ENCODE results near the gene AGRN.
"Not testable (repeated sequence)": the region's sequence is repeated elsewhere in the genome, so short reads cannot be mapped to it uniquely, and the experiment has no call there.

The AGRN gene

GRCh38 chr1:1075148-1075935, 55.4 kb downstream of the AGRN start:
- ChIA-PET CTCF (interaction anchor here (0.6 to 0.9 kb wide), 2 partner anchors 36 to 74 kb away, joined by 3 read pairs; no protein-coding TSS in a partner anchor), POLR2A (no interaction called here)
- peaks cover 0 to 15% (median 12%) of the 10 kb centered on the region in 4 experiments for H3K4me1 ChIP-seq (ENCODE audit: control extremely low read depth in 1 of 4, control insufficient read depth in 4 of 4, insufficient read depth in 4 of 4, low read length in 3 of 4)
- 69% methylated on average over 12 of the region's 21 CpGs for WGBS (ENCODE audit: insufficient coverage)
- peaks cover 0 to 19% (median 0%) of the 10 kb centered on the region in 5 experiments for H3K27me3 ChIP-seq (replicated peaks in 2 of 5; ENCODE audit: control insufficient read depth in 4 of 5, insufficient read depth in 5 of 5, low read length in 4 of 5)
- H3K9me3 ChIP-seq (ENCODE audit: control extremely low read depth in 1 of 5, control insufficient read depth in 4 of 5, insufficient read depth in 2 of 5, low read depth in 1 of 5, low read length in 4 of 5) = no peaks in the 10 kb centered on the region
- H3K36me3 ChIP-seq (ENCODE audit: control insufficient read depth in 4 of 4, insufficient read depth in 4 of 4, low read length in 3 of 4) = no peaks in the 10 kb centered on the region
- DNase-seq = no peak
- no peak overlapping the region for H3K27ac ChIP-seq (ENCODE audit: insufficient read depth in 1 of 2, low read depth in 1 of 2, low read length in 2 of 2, poor library complexity in 1 of 2, severe bottlenecking in 2 of 2)
- H3K4me3 ChIP-seq (ENCODE audit: control insufficient read depth in 1 of 7, extremely low read depth in 1 of 7, insufficient read depth in 4 of 7, low read depth in 2 of 7, low read length in 6 of 7) = no peak overlapping the region

- H3K4me3 ChIP-seq (ENCODE audit: control insufficient read depth in 1 of 7, extremely low read depth in 1 of 7, insufficient read depth in 4 of 7, low read depth in 2 of 7, low read length in 6 of 7); DNase-seq; CTCF ChIA-PET; POLR2A ChIA-PET; H3K9me3 ChIP-seq (ENCODE audit: control extremely low read depth in 1 of 5, control insufficient read depth in 4 of 5, insufficient read depth in 2 of 5, low read depth in 1 of 5, low read length in 4 of 5); H3K27ac ChIP-seq (ENCODE audit: insufficient read depth in 1 of 2, low read depth in 1 of 2, low read length in 2 of 2, poor library complexity in 1 of 2, severe bottlenecking in 2 of 2); H3K36me3 ChIP-seq (ENCODE audit: control insufficient read depth in 4 of 4, insufficient read depth in 4 of 4, low read length in 3 of 4): not testable (repeated sequence)
- no CpG with 5 or more reads among the region's 21 CpGs for WGBS (ENCODE audit: insufficient coverage)
- peaks cover 0 to 13% (median 12%) of the 10 kb centered on the region in 4 experiments for H3K4me1 ChIP-seq (ENCODE audit: control extremely low read depth in 1 of 4, control insufficient read depth in 4 of 4, insufficient read depth in 4 of 4, low read length in 3 of 4)
- peaks cover 0 to 20% (median 0%) of the 10 kb centered on the region in 5 experiments for H3K27me3 ChIP-seq (replicated peaks in 2 of 5; ENCODE audit: control insufficient read depth in 4 of 5, insufficient read depth in 5 of 5, low read length in 4 of 5)
Observed at GRCh38 chr1:1077396-1077795, 57.5 kb downstream of the AGRN start.

- Histone ChIP-seq H3K4me1 (ENCODE audit: control extremely low read depth in 1 of 4, control insufficient read depth in 4 of 4, insufficient read depth in 4 of 4, low read length in 3 of 4) (peaks cover 0 to 13% (median 12%) of the 10 kb centered on the region in 4 experiments), H3K4me3 (ENCODE audit: control insufficient read depth in 1 of 7, extremely low read depth in 1 of 7, insufficient read depth in 4 of 7, low read depth in 2 of 7, low read length in 6 of 7) (peak overlapping the region in 3 of 7 experiments; percentile 40 to 57 (median 53)), H3K36me3 (ENCODE audit: control insufficient read depth in 4 of 4, insufficient read depth in 4 of 4, low read length in 3 of 4) (peaks cover 0 to 2% (median under 1%) of the 10 kb centered on the region in 4 experiments), H3K27ac (ENCODE audit: insufficient read depth in 1 of 2, low read depth in 1 of 2, low read length in 2 of 2, poor library complexity in 1 of 2, severe bottlenecking in 2 of 2) (no peak overlapping the region), H3K27me3 (replicated peaks in 2 of 5; ENCODE audit: control insufficient read depth in 4 of 5, insufficient read depth in 5 of 5, low read length in 4 of 5) (peaks cover 0 to 20% (median 0%) of the 10 kb centered on the region in 5 experiments), H3K9me3 (ENCODE audit: control extremely low read depth in 1 of 5, control insufficient read depth in 4 of 5, insufficient read depth in 2 of 5, low read depth in 1 of 5, low read length in 4 of 5) (no peaks in the 10 kb centered on the region)
- ChIA-PET CTCF (no interaction called here), POLR2A (no interaction called here)
- WGBS (ENCODE audit: insufficient coverage) = 1% methylated on average over 21 of the region's 38 CpGs
- DNase-seq = peak; percentile 45 to 78 (median 70)
Observed at GRCh38 chr1:1079408-1080121, 59.6 kb downstream of the AGRN start.

GRCh38 chr1:1080122-1080757, 60.3 kb downstream of the AGRN start:
- H3K27ac ChIP-seq (ENCODE audit: insufficient read depth in 1 of 2, low read depth in 1 of 2, low read length in 2 of 2, poor library complexity in 1 of 2, severe bottlenecking in 2 of 2) = no peak overlapping the region

GRCh38 chr1:1080951-1081310, 61.0 kb downstream of the AGRN start:
- DNase-seq = no peak
- CTCF ChIA-PET = no interaction called here
- Histone ChIP-seq H3K27ac (ENCODE audit: insufficient read depth in 1 of 2, low read depth in 1 of 2, low read length in 2 of 2, poor library complexity in 1 of 2, severe bottlenecking in 2 of 2) (no peak overlapping the region), H3K36me3 (ENCODE audit: control insufficient read depth in 4 of 4, insufficient read depth in 4 of 4, low read length in 3 of 4) (peaks cover 0 to 2% (median under 1%) of the 10 kb centered on the region in 4 experiments), H3K4me1 (ENCODE audit: control extremely low read depth in 1 of 4, control insufficient read depth in 4 of 4, insufficient read depth in 4 of 4, low read length in 3 of 4) (peaks cover 0 to 13% (median 12%) of the 10 kb centered on the region in 4 experiments), H3K4me3 (ENCODE audit: control insufficient read depth in 1 of 7, extremely low read depth in 1 of 7, insufficient read depth in 4 of 7, low read depth in 2 of 7, low read length in 6 of 7) (no peak overlapping the region), H3K27me3 (replicated peaks in 2 of 5; ENCODE audit: control insufficient read depth in 4 of 5, insufficient read depth in 5 of 5, low read length in 4 of 5) (peaks cover 0 to 15% (median 0%) of the 10 kb centered on the region in 5 experiments), H3K9me3 (ENCODE audit: control extremely low read depth in 1 of 5, control insufficient read depth in 4 of 5, insufficient read depth in 2 of 5, low read depth in 1 of 5, low read length in 4 of 5) (no peaks in the 10 kb centered on the region)
- POLR2A ChIA-PET = no interaction called here
- WGBS (ENCODE audit: insufficient coverage) = 88% methylated on average over 2 of the region's 9 CpGs

More at GRCh38 chr1:1080122-1080757, 60.3 kb downstream of the AGRN start:
- 9% methylated on average over 8 of the region's 23 CpGs for WGBS (ENCODE audit: insufficient coverage)
- ChIA-PET POLR2A (no interaction called here), CTCF (no interaction called here)
- peaks cover 0 to 15% (median 0%) of the 10 kb centered on the region in 5 experiments for H3K27me3 ChIP-seq (replicated peaks in 2 of 5; ENCODE audit: control insufficient read depth in 4 of 5, insufficient read depth in 5 of 5, low read length in 4 of 5)
- peak in 2 of 3 donors; percentile 32 to 41 for DNase-seq
- H3K9me3 ChIP-seq (ENCODE audit: control extremely low read depth in 1 of 5, control insufficient read depth in 4 of 5, insufficient read depth in 2 of 5, low read depth in 1 of 5, low read length in 4 of 5) = no peaks in the 10 kb centered on the region
- H3K4me3 ChIP-seq (ENCODE audit: control insufficient read depth in 1 of 7, extremely low read depth in 1 of 7, insufficient read depth in 4 of 7, low read depth in 2 of 7, low read length in 6 of 7) = peak overlapping the region in 2 of 7 experiments; percentile 40 to 57
- H3K36me3 ChIP-seq (ENCODE audit: control insufficient read depth in 4 of 4, insufficient read depth in 4 of 4, low read length in 3 of 4) = peaks cover 0 to 2% (median under 1%) of the 10 kb centered on the region in 4 experiments
- peaks cover 0 to 13% (median 12%) of the 10 kb centered on the region in 4 experiments for H3K4me1 ChIP-seq (ENCODE audit: control extremely low read depth in 1 of 4, control insufficient read depth in 4 of 4, insufficient read depth in 4 of 4, low read length in 3 of 4)

GRCh38 chr1:1081311-1082238, 61.7 kb downstream of the AGRN start:
- no peak overlapping the region for H3K4me3 ChIP-seq (ENCODE audit: control insufficient read depth in 1 of 7, extremely low read depth in 1 of 7, insufficient read depth in 4 of 7, low read depth in 2 of 7, low read length in 6 of 7)
- WGBS (ENCODE audit: insufficient coverage) = 94% methylated on average over 49 of the region's 52 CpGs
- H3K27ac ChIP-seq (ENCODE audit: insufficient read depth in 1 of 2, low read depth in 1 of 2, low read length in 2 of 2, poor library complexity in 1 of 2, severe bottlenecking in 2 of 2) = no peak overlapping the region
- peaks cover 0 to 13% (median 12%) of the 10 kb centered on the region in 4 experiments for H3K4me1 ChIP-seq (ENCODE audit: control extremely low read depth in 1 of 4, control insufficient read depth in 4 of 4, insufficient read depth in 4 of 4, low read length in 3 of 4)
- POLR2A ChIA-PET = no interaction called here
- no peak for DNase-seq
- H3K9me3 ChIP-seq (ENCODE audit: control extremely low read depth in 1 of 5, control insufficient read depth in 4 of 5, insufficient read depth in 2 of 5, low read depth in 1 of 5, low read length in 4 of 5) = no peaks in the 10 kb centered on the region
- peaks cover 0 to 15% (median 0%) of the 10 kb centered on the region in 5 experiments for H3K27me3 ChIP-seq (replicated peaks in 2 of 5; ENCODE audit: control insufficient read depth in 4 of 5, insufficient read depth in 5 of 5, low read length in 4 of 5)
- CTCF ChIA-PET = interaction anchor here (0.7 to 1.1 kb wide), 2 partner anchors 169 to 209 kb away, joined by 3 read pairs; no protein-coding TSS in a partner anchor
- H3K36me3 ChIP-seq (ENCODE audit: control insufficient read depth in 4 of 4, insufficient read depth in 4 of 4, low read length in 3 of 4) = peaks cover 0 to 2% (median 1%) of the 10 kb centered on the region in 4 experiments
